Kidney (tissue), 14 donors: ENCODE results near the gene LAMTOR4. TPM values are rescaled to one million over a fixed set of nuclear protein-coding genes. Genes with fewer than 3 reads are reported as not detected.
"Not testable (repeated sequence)": the region's sequence is repeated elsewhere in the genome, so short reads cannot be mapped to it uniquely, and the experiment has no call there.

Source experiments
- DNase-seq, 5 donors: peaks; one replicate each; pipeline ENCODE4 v3.0.0-alpha.2; 2013 to 2020
- FAIRE-seq: peaks from 2 replicates; lab custom pipeline; 2012; peaks lifted over from hg19 to GRCh38; lab: Jason Lieb, UNC
- H3K27ac ChIP-seq, 2 donors: one replicate each; pipeline ENCODE4 v1.7.0; 2013; ENCODE audit warnings: low read depth in 2 of 2, low read length in 2 of 2, inconsistent platforms in 1 of 2
- H3K27me3 ChIP-seq: one replicate; pipeline ENCODE4 v1.7.1; 2013; ENCODE audit warnings: low read length, inconsistent platforms; ENCODE audit not compliant: control insufficient read depth, insufficient read depth
- H3K36me3 ChIP-seq, 3 donors: one replicate each; pipeline versions ENCODE4 v1.7.0 to v1.7.1; 2013; ENCODE audit warnings: low read length in 3 of 3, control low read depth in 1 of 3, inconsistent platforms in 1 of 3; ENCODE audit not compliant: insufficient read depth in 3 of 3, control insufficient read depth in 2 of 3
- H3K4me1 ChIP-seq, 3 donors: one replicate each; pipeline versions ENCODE4 v1.7.0 to v1.7.1; 2013; ENCODE audit warnings: low read length in 3 of 3, inconsistent platforms in 1 of 3, low read depth in 1 of 3; ENCODE audit not compliant: control insufficient read depth in 2 of 3, insufficient read depth in 2 of 3
- H3K4me3 ChIP-seq, 3 donors: one replicate each; pipeline versions ENCODE4 v1.7.0 to v1.8.1; 2013; ENCODE audit warnings: low read length in 3 of 3, control low read depth in 1 of 3, inconsistent platforms in 1 of 3
- H3K9ac ChIP-seq, 3 donors: one replicate each; pipeline versions ENCODE4 v1.7.0 to v1.7.1; 2013; ENCODE audit warnings: low read length in 3 of 3, control low read depth in 1 of 3, inconsistent platforms in 1 of 3
- H3K9me3 ChIP-seq, 3 donors: one replicate each; pipeline versions ENCODE4 v1.7.0 to v1.7.1; 2013; ENCODE audit warnings: low read length in 3 of 3, control low read depth in 1 of 3, inconsistent platforms in 1 of 3; ENCODE audit not compliant: control insufficient read depth in 2 of 3, insufficient read depth in 1 of 3
- CTCF ChIP-seq: IDR thresholded peaks from 3 replicates; pipeline ENCODE4 v1.5.1; 2012; ENCODE audit warnings: mild to moderate bottlenecking, moderate library complexity, borderline replicate concordance; ENCODE audit not compliant: insufficient read depth; ENCODE audit errors: extremely low read depth
- intact Hi-C: fragments of 100-400 bp; cut with DNase I; formaldehyde crosslinking; loops from one replicate; pipeline ENCODE4 v1.11.1; 2022
- polyA plus RNA-seq: library from polyadenylated mRNA; stranded (reverse); fragments of 350-450 nt; fragmentation: Illumina TruSeq; extraction: RNeasy Lipid Tissue Mini Kit (QIAGEN cat#74804); gene quantifications from one replicate; pipeline ENCODE4 v1.2.3, GENCODE V29; 2014; ENCODE audit warnings: low read depth, low replicate concordance; ENCODE audit not compliant: insufficient read depth
- total RNA-seq: library from RNA; stranded (reverse); fragmentation: NEBNext Ultra II Directional; extraction: Animal tissue kit (Norgen Biotek cat#: 25700); gene quantifications from one replicate; pipeline ENCODE4 v1.2.1, GENCODE V29; 2021
- donor health status: control.
- donor health status: control.
- donor health status: control.
- donor health status: control.
- donor health status: control.
- donor health status: DM: yes; HTN: yes; CAD: no.
- donor health status: Normal renal cell carcinoma (clear cell type).

LAMTOR4 gene
- total and polyA plus RNA-seq, 2 donors from 2014 or later, result 122 to 470 TPM

GRCh38 chr7:100128637-100128963 is 20.1 kb upstream of the LAMTOR4 start:
- H3K27ac ChIP-seq, result no peak overlapping the region
- H3K36me3 ChIP-seq, result no peaks in the 10 kb centered on the region
- intact Hi-C loops, result no loop called here
- H3K9me3 ChIP-seq, result no peaks in the 10 kb centered on the region
- H3K4me1 ChIP-seq, result peaks cover 0 to 14% (median 8%) of the 10 kb centered on the region in 3 donors
- no peak for TF ChIP-seq CTCF
- no peak overlapping the region for H3K9ac ChIP-seq
- no peak for DNase-seq
- no peaks in the 10 kb centered on the region for H3K27me3 ChIP-seq
- H3K4me3 ChIP-seq, result no peak overlapping the region
- no peak for FAIRE-seq

- H3K4me1 ChIP-seq, H3K9me3 ChIP-seq, H3K27ac ChIP-seq, H3K4me3 ChIP-seq, H3K27me3 ChIP-seq, H3K9ac ChIP-seq, DNase-seq, H3K36me3 ChIP-seq, intact Hi-C loops, FAIRE-seq: not testable (repeated sequence)
Observed at GRCh38 chr7:100130220-100130607, 18.5 kb upstream of the LAMTOR4 start.

GRCh38 chr7:100130608-100131453 is 17.9 kb upstream of the LAMTOR4 start:
- FAIRE-seq (no peak), DNase-seq (peak; percentile 85 to 91 (median 89))
- H3K36me3 ChIP-seq, result no peaks in the 10 kb centered on the region
- no peaks in the 10 kb centered on the region for H3K27me3 ChIP-seq
- peak; percentile 94 for TF ChIP-seq CTCF
- intact Hi-C loops, result no loop called here
- H3K4me3 ChIP-seq, result peak overlapping the region in 1 of 3 donors; percentile 30
- H3K9ac ChIP-seq, result no peak overlapping the region
- H3K9me3 ChIP-seq, result no peaks in the 10 kb centered on the region
- H3K4me1 ChIP-seq, result peaks cover 0 to 8% (median 5%) of the 10 kb centered on the region in 3 donors
- no peak overlapping the region for H3K27ac ChIP-seq

- intact Hi-C loops, result no loop called here
- H3K36me3 ChIP-seq, result no peaks in the 10 kb centered on the region
- TF ChIP-seq CTCF, result no peak
- no peak for DNase-seq
- H3K27ac ChIP-seq, result no peak overlapping the region
- H3K4me1 ChIP-seq, result peaks cover 0 to 8% (median 5%) of the 10 kb centered on the region in 3 donors
- H3K9me3 ChIP-seq, result no peaks in the 10 kb centered on the region
- H3K27me3 ChIP-seq, result no peaks in the 10 kb centered on the region
- FAIRE-seq, result no peak
- no peak overlapping the region for H3K4me3 ChIP-seq
- H3K9ac ChIP-seq, result no peak overlapping the region
Observed at GRCh38 chr7:100132126-100132525, 16.6 kb upstream of the LAMTOR4 start.
